GM12873 (cell line): Measurements from ENCODE around the gene FBXO8.

Source experiments
- CTCF ChIP-seq: IDR thresholded peaks from 2 replicates; pipeline ENCODE4 v1.5.1; 2012; ENCODE audit warnings: low read depth, mild to moderate bottlenecking, moderate library complexity, low read length, control low read depth; ENCODE audit not compliant: insufficient read depth; ENCODE audit errors: missing control alignments

The FBXO8 gene

DNA sequence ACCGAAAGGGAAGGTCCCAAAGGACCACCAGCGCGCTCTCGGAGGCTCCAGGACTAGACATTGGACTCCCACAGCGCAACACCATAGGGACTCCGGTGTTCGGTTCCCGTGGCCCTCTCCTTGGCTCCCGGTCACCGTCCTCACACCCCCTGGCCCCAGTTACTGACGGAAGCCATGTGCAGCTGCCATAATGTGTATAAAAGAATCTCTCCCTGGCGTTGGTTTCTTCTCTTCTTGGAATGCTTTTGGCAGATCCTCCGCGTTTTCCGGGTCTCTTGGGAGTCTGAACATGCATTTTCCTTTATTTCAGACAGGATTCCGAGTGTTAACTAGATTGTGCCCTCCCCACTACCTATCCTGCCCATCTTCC is 69.8 kb downstream of the FBXO8 start:
- TF ChIP-seq CTCF: no peak

GRCh38 chr4:174212061-174212460 is 71.4 kb downstream of the FBXO8 start:
- no peak for TF ChIP-seq CTCF

DNA sequence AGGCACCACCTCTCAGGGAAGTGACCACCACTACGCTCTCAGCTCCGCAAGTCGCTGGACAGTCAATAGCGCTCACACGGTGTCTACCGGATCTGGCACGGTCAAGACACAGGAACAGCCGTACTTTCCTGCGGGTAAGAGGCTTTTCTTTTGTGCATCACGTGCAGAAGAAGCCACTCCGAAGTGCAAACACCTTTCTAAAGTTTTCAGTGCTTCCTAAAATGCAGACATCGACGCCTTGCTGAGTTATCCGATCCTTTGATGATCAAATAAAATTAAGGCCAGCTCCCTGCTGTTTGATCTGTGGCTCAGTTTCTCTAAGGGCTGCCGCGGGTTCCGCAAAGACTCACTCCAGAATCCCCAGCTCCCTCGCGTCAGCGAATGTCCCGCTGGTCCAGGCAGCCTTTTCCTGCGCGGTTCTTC is 71.8 kb downstream of the FBXO8 start:
- TF ChIP-seq CTCF: no peak

DNA sequence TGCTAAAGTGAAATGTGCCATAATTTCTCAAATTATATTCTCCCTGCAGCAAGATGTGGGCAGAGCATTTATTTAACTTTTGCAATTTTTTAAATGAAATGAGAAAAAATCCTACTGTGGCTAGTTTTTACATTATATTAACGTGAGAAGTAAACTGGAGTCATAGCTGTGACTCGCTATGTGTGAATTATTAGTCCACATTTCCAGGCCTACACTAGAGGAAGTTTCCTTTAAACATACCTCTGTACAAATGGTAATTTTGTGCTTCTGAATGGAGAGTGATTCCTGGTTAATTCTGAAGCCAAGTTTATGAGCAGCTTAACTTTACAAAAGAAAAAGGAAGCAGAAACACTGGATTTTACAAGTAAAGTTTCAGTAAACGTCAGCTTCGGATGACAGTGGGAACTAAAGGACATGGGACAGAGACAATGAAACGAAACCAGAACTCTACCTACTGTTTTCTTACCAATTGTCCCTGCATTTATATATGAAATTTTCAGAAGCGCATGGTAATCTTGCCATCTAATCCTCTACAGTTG is 72.4 kb downstream of the FBXO8 start:
- no peak for TF ChIP-seq CTCF

DNA sequence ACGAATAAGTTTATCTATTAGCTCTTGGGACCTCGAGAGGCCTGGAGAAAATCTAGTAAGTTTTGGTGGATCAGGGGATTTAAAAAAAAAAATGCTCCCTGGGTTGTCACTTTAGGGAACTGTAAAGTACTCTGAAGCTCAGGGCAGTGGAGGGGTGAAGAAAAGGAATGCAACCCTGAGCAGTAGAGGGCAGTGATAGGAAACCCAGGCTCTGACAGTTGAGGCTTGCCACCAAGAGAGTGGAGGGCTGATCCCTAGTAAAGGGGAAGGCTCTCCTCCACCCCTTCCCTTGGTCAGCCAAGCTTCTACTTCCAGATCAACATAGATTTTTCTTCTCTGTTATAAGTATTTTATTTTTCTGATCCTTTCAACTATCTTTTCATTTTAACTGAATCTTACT is 73.1 kb downstream of the FBXO8 start:
- TF ChIP-seq CTCF: no peak

DNA sequence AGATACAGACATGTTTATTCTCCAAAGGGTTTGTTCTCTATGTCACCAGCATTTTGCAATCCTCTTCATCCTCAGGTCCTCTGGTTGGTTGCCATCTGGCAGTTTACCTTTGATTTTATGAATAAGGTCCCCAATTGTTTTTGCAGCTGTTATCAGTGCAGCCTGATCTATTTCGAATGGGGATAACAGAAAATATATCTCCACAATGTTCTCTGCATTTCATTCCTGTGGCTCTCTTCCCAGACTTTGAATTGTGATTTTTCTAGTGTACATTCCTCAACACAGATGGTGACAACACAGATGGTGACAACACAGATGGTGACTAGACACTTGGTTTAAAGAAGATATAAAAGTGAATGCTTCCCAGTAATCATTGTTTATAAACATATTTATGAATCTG is 74.1 kb downstream of the FBXO8 start:
- TF ChIP-seq CTCF: no peak

DNA sequence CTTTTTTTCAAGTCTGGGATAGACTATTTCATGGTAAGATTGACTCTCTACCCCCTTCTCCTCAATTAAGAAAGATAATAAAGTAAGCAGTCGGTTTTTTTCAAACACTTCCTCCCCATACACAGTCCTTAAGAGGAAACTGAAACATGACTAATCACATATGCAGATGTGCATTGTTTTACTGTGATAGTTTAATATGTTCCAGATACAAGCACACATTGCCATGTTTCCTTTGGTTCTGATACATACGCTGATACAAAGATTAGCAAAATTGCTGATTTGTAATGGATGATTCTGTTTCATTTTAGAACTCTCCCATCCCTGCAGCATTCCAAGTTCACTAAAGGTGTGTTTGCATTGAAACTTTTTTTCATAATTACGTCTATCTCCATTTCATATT is 76.1 kb downstream of the FBXO8 start:
- TF ChIP-seq CTCF: no peak
